C4-2B (cell line): Measurements from ENCODE around the gene MMS19.

Source experiments
- CTCF ChIP-seq: fragments of 450-650 bp; conservative IDR thresholded peaks from 2 replicates; pipeline ENCODE4 v1.5.1; 2017; ENCODE audit warnings: mild to moderate bottlenecking
- ZFX ChIP-seq: fragments of 450-650 bp; IDR thresholded peaks from 2 replicates; pipeline ENCODE4 v1.6.1; 2017

DNA sequence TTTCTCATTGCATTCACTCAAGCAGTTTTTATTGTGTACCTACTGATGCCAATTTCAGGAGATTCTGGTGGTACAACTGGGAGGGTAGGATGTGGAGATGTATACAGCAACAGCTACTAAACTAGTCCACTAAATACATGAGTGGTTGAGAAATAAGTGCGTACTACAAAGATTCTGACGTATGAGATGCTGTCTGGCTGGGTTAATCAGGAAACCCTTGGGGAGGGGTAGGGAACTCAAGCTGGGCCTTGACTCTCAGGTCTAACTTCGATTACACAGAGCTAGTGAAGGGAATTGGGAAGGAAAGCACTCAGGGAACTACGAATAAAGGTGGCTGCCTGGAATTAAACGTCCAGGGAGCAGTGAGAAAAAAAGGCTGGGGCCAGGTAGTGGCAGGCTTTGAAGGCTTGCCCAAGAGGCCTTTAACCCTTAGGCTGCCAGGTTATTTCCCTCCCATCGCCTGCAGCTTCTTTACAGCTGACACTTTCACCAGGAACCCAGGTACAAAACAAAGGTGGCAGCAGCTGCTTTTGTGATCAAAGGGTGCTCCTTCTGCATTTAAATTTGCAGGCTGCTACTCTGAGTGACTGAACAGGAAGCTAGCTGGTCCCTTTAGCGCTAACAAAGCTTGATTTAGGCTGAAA is 3.2 kb downstream of the MMS19 start:
- no peak for TF ChIP-seq CTCF
- TF ChIP-seq ZFX = no peak
